HCT116 (cell line): ENCODE data around the gene UBE2F. TPM values are rescaled to one million over a fixed set of nuclear protein-coding genes. Genes with fewer than 3 reads are reported as not detected.

Source experiments
- ATAC-seq: fragments of 200-7000 bp; cut with Tn5 transposase; 2 replicates; pipeline ENCODE4 v1.9.1; 2020; ENCODE audit warnings: mild to moderate bottlenecking, moderate library complexity
- BruUV-seq: library from RNA; stranded (reverse); fragments of 400-500 nt; replicated peaks from 2 replicates; lab custom pipeline; 2021; lab: Mats Ljungman, UMichigan
- CTCF ChIA-PET: fragments of 300-600 bp; sonication (Branson Sonifier 250); formaldehyde crosslinking; loops from one replicate; lab custom pipeline; 2021; ENCODE audit warnings: antibody characterized with exemption; lab: Charles Lee
- POLR2A ChIA-PET: fragments of 300-600, 350-600 bp; sonication (Branson Sonifier 250); formaldehyde crosslinking; loops from one replicate; lab custom pipeline; 2021; ENCODE audit warnings: antibody characterized with exemption; lab: Charles Lee
- RAD21 ChIA-PET, 2 experiments: fragments of 300-600 bp; sonication (Branson Sonifier 250); formaldehyde crosslinking; loops; one replicate each; lab custom pipeline; 2023; ENCODE audit warnings: low total read pairs in 2 of 2; ENCODE audit not compliant: uncharacterized antibody in 2 of 2, unreplicated experiment in 2 of 2, low non-redundant PET in 1 of 2; lab: Charles Lee
- DNase-seq: peaks from one replicate; pipeline ENCODE4 v3.0.0-alpha.2; 2010; ENCODE audit warnings: low read depth, low spot score
- H2AFZ ChIP-seq: fragments of 200-600 bp; shearing (Covaris generic), sonication (generic); 2 replicates; pipeline ENCODE4 v1.6.1; 2017; ENCODE audit warnings: low read depth, mixed run types, mixed read lengths, antibody characterized with exemption, low read length; ENCODE audit not compliant: poor library complexity, severe bottlenecking
- H3K27ac ChIP-seq: 2 replicates; pipeline ENCODE4 v1.5.1; 2012; ENCODE audit warnings: low read depth, low read length
- H3K27me3 ChIP-seq: fragments of 200-600 bp; sonication (generic); 2 replicates; pipeline ENCODE4 v1.6.1; 2016; ENCODE audit warnings: mixed run types, low read length, mixed read lengths; ENCODE audit not compliant: insufficient read depth
- H3K36me3 ChIP-seq, 2 experiments: fragments of 200-500 bp in 1 of 2; fragments of 200-600 bp in 1 of 2; sonication (Bioruptor generic) in 1 of 2; sonication (generic) in 1 of 2; 2 replicates each; pipeline versions ENCODE4 v1.5.1 to v1.6.1; 2014 to 2016; ENCODE audit warnings: low read length in 2 of 2, inconsistent platforms in 1 of 2, mixed read lengths in 1 of 2, mixed run types in 1 of 2; ENCODE audit not compliant: insufficient read depth in 2 of 2, control insufficient read depth in 1 of 2
- H3K4me1 ChIP-seq, 2 experiments: fragments of 200-600 bp in 1 of 2; sonication (generic) in 1 of 2; 2 replicates each; pipeline versions ENCODE4 v1.5.1 to v1.6.1; 2012 to 2017; ENCODE audit warnings: low read length in 2 of 2, inconsistent platforms in 1 of 2, mild to moderate bottlenecking in 1 of 2, mixed read lengths in 1 of 2, mixed run types in 1 of 2, moderate library complexity in 1 of 2; ENCODE audit not compliant: insufficient read depth in 2 of 2, control insufficient read depth in 1 of 2
- H3K4me2 ChIP-seq: fragments of 200-600 bp; sonication (generic); 2 replicates; pipeline ENCODE4 v1.6.1; 2017; ENCODE audit warnings: mixed run types, low read length, mixed read lengths
- H3K4me3 ChIP-seq, 2 experiments: fragments of 200-600 bp in 1 of 2; sonication (generic) in 1 of 2; replicated peaks in 1 of 2; 2 replicates each; pipeline ENCODE4 v1.5.1; 2011 to 2016; ENCODE audit warnings: low read length in 2 of 2, control low read depth in 1 of 2, low read depth in 1 of 2, mild to moderate bottlenecking in 1 of 2, mixed read lengths in 1 of 2, mixed run types in 1 of 2
- H3K79me2 ChIP-seq: fragments of 200-600 bp; sonication (generic); 2 replicates; pipeline ENCODE4 v1.6.1; 2017; ENCODE audit warnings: mild to moderate bottlenecking, mixed run types, low read length, moderate library complexity, mixed read lengths; ENCODE audit not compliant: insufficient read depth
- H3K9ac ChIP-seq: fragments of 200-600 bp; sonication (generic); 2 replicates; pipeline ENCODE4 v1.6.1; 2016; ENCODE audit warnings: low read length, mixed read lengths
- H3K9me2 ChIP-seq: fragments of 200-600 bp; sonication (generic), shearing (Covaris generic); 2 replicates; pipeline ENCODE4 v1.6.1; 2017; ENCODE audit warnings: mixed run types, mild to moderate bottlenecking, moderate library complexity; ENCODE audit not compliant: insufficient read depth
- H3K9me3 ChIP-seq, 2 experiments: fragments of 200-500 bp in 1 of 2; fragments of 200-600 bp in 1 of 2; sonication (Bioruptor generic) in 1 of 2; sonication (generic) in 1 of 2; 2 replicates each; pipeline ENCODE4 v1.6.1; 2014 to 2017; ENCODE audit warnings: low read length in 2 of 2, mixed read lengths in 2 of 2, inconsistent platforms in 1 of 2, low read depth in 1 of 2, mild to moderate bottlenecking in 1 of 2, mixed run types in 1 of 2, moderate library complexity in 1 of 2; ENCODE audit not compliant: control insufficient read depth in 1 of 2, insufficient read depth in 1 of 2
- H4K20me1 ChIP-seq: fragments of 200-600 bp; sonication (generic), shearing (Covaris generic); 2 replicates; pipeline ENCODE4 v1.6.1; 2017; ENCODE audit warnings: mixed run types, mild to moderate bottlenecking, moderate library complexity; ENCODE audit not compliant: insufficient read depth
- ATF3 ChIP-seq: IDR thresholded peaks from 2 replicates; pipeline ENCODE4 v1.6.1; 2012
- CBX3 ChIP-seq: IDR thresholded peaks from 2 replicates; pipeline ENCODE4 v1.6.1; 2012; ENCODE audit warnings: low read depth
- CEBPB ChIP-seq: IDR thresholded peaks from 2 replicates; pipeline ENCODE4 v1.6.1; 2012; ENCODE audit warnings: low read depth
- CTCF ChIP-seq, 3 experiments: fragments of 200-600 bp in 1 of 3; sonication (generic) in 1 of 3; IDR thresholded peaks in 2 of 3; conservative IDR thresholded peaks in 1 of 3; 2 replicates each; pipeline ENCODE4 v1.5.1; 2012 to 2017; ENCODE audit warnings: low read depth in 2 of 3, low read length in 2 of 3, antibody characterized with exemption in 1 of 3, borderline replicate concordance in 1 of 3, control low read depth in 1 of 3, mild to moderate bottlenecking in 1 of 3, mixed read lengths in 1 of 3, mixed run types in 1 of 3, moderate library complexity in 1 of 3; ENCODE audit not compliant: insufficient read depth in 1 of 3
- EGR1 ChIP-seq: IDR thresholded peaks from 2 replicates; pipeline ENCODE4 v1.6.1; 2012; ENCODE audit warnings: low read depth
- EZH2 ChIP-seq: fragments of 200-600 bp; sonication (generic); IDR thresholded peaks from 2 replicates; pipeline ENCODE4 v1.6.1; 2017; ENCODE audit warnings: antibody characterized with exemption, mixed run types
- EZH2phosphoT487 ChIP-seq: fragments of 200-600 bp; IDR thresholded peaks from 2 replicates; pipeline ENCODE4 v1.6.1; 2018; ENCODE audit warnings: antibody characterized with exemption, borderline replicate concordance
- FOSL1 ChIP-seq: IDR thresholded peaks from 2 replicates; pipeline ENCODE4 v1.6.1; 2012; ENCODE audit warnings: low read depth
- JUND ChIP-seq: IDR thresholded peaks from 2 replicates; pipeline ENCODE4 v1.6.1; 2012
- MAX ChIP-seq: IDR thresholded peaks from 2 replicates; pipeline ENCODE4 v1.6.1; 2012
- POLR2AphosphoS5 ChIP-seq: IDR thresholded peaks from 2 replicates; pipeline ENCODE4 v1.6.1; 2011; ENCODE audit warnings: mild to moderate bottlenecking, low read depth, low read length, moderate library complexity
- RAD21 ChIP-seq: IDR thresholded peaks from 2 replicates; pipeline ENCODE4 v1.6.1; 2012; ENCODE audit warnings: low read depth, mild to moderate bottlenecking
- SIN3A ChIP-seq: IDR thresholded peaks from 2 replicates; pipeline ENCODE4 v1.6.1; 2012; ENCODE audit warnings: low read depth
- SP1 ChIP-seq: IDR thresholded peaks from 2 replicates; pipeline ENCODE4 v1.6.1; 2012; ENCODE audit warnings: low read depth
- SRF ChIP-seq: IDR thresholded peaks from 2 replicates; pipeline ENCODE4 v1.6.1; 2012; ENCODE audit warnings: low read depth
- TCF7L2 ChIP-seq: IDR thresholded peaks from 2 replicates; pipeline ENCODE4 v1.7.0; 2011; ENCODE audit warnings: borderline replicate concordance, inconsistent platforms; ENCODE audit not compliant: insufficient read depth, insufficient read length; ENCODE audit errors: extremely low read depth
- ZBTB33 ChIP-seq: IDR thresholded peaks from 2 replicates; pipeline ENCODE4 v1.6.1; 2011; ENCODE audit warnings: mild to moderate bottlenecking, low read length, moderate library complexity; ENCODE audit not compliant: insufficient replicate concordance; ENCODE audit errors: extremely low read depth
- ZFX ChIP-seq: fragments of 450-650 bp; IDR thresholded peaks from 2 replicates; pipeline ENCODE4 v1.6.1; 2017
- intact Hi-C: fragments of 100-400 bp; cut with micrococcal nuclease; formaldehyde crosslinking; loops from 2 replicates; pipeline ENCODE4 v1.10.0; 2022
- total RNA-seq: library from RNA; stranded (reverse); gene quantifications from one replicate; pipeline ENCODE4 v1.2.1, GENCODE V29; 2021; ENCODE audit not compliant: unreplicated experiment

Gene UBE2F
- total RNA-seq, 1 experiment from 2014 or later: 32.8 TPM

GRCh38 chr2:238081150-238081549 lies 114.3 kb downstream of the UBE2F start (continued):
- TF ChIP-seq CTCF (IDR thresholded peaks at IDR 0.05 in 2 of 3, conservative IDR thresholded peaks at IDR 0.05 in 1 of 3; ENCODE audit: borderline replicate concordance in 1 of 3, insufficient read depth in 1 of 3, low read depth in 2 of 3, low read length in 2 of 3): no peak
- TF ChIP-seq EZH2: no peak
- no peak for TF ChIP-seq FOSL1

GRCh38 chr2:238081561-238081960 lies 114.7 kb downstream of the UBE2F start:
- TF ChIP-seq SP1 (no peak), TCF7L2 (no peak), MAX (no peak), EGR1 (no peak), SIN3A (no peak), EZH2phosphoT487 (no peak), SRF (no peak), ATF3 (no peak), EZH2 (no peak), ZFX (no peak), POLR2AphosphoS5 (no peak), FOSL1 (no peak), JUND (no peak), CEBPB (no peak), RAD21 (no peak), CBX3 (no peak), ZBTB33 (no peak)
- TF ChIP-seq, all 23 proteins: peak for 0
- no TSS peak for BruUV-seq
- no peak for DNase-seq
- RAD21 ChIA-PET: no interaction called here
- CTCF ChIA-PET: no interaction called here
- Histone ChIP-seq H3K79me2 (peaks cover 15% of the 10 kb centered on the region; the same call in 1 of the 2 replicates), H3K9ac (no peak overlapping the region), H3K36me3 (peaks cover 19 to 30% of the 10 kb centered on the region in 2 experiments; a peak in 3 of 4 replicates), H4K20me1 (no peaks in the 10 kb centered on the region), H3K27ac (no peak overlapping the region), H2AFZ (no peak overlapping the region), H3K4me3 (no peak overlapping the region), H3K4me2 (no peak overlapping the region), H3K9me3 (no peaks in the 10 kb centered on the region), H3K9me2 (no peaks in the 10 kb centered on the region), H3K4me1 (no peaks in the 10 kb centered on the region), H3K27me3 (no peaks in the 10 kb centered on the region)
- POLR2A ChIA-PET: no interaction called here
- no peak for ATAC-seq
- intact Hi-C loops: no loop called here
